KMS-11 (cell line): ENCODE results near the gene DISC1.

Experiments used
- H2AFZ ChIP-seq: fragments of 200-600 bp; sonication (generic); 2 replicates; pipeline ENCODE4 v1.6.1; 2016; ENCODE audit warnings: antibody characterized with exemption, mixed run types, low read depth
- H3K27ac ChIP-seq: fragments of 200-600 bp; sonication (generic); 2 replicates; pipeline ENCODE4 v1.6.1; 2016; ENCODE audit warnings: mild to moderate bottlenecking, mixed run types
- H3K27me3 ChIP-seq: fragments of 200-600 bp; sonication (generic); 2 replicates; pipeline ENCODE4 v1.6.1; 2017; ENCODE audit warnings: mild to moderate bottlenecking, low read depth, mixed run types, moderate library complexity; ENCODE audit not compliant: insufficient read depth
- H3K36me3 ChIP-seq: fragments of 200-600 bp; sonication (generic); 2 replicates; pipeline ENCODE4 v1.6.1; 2017; ENCODE audit warnings: mild to moderate bottlenecking, mixed run types; ENCODE audit not compliant: insufficient read depth
- H3K4me1 ChIP-seq: fragments of 200-600 bp; sonication (generic); 2 replicates; pipeline ENCODE4 v1.6.1; 2016; ENCODE audit warnings: mild to moderate bottlenecking, low read depth, mixed run types; ENCODE audit not compliant: poor library complexity, severe bottlenecking
- H3K4me2 ChIP-seq: fragments of 200-600 bp; sonication (generic); 2 replicates; pipeline ENCODE4 v1.7.0; 2016; ENCODE audit warnings: mild to moderate bottlenecking, mixed run types
- H3K4me3 ChIP-seq: fragments of 200-600 bp; sonication (generic); IDR thresholded peaks from 2 replicates; pipeline ENCODE4 v1.6.1; 2017; ENCODE audit warnings: low read depth, low read length, mixed read lengths; ENCODE audit not compliant: insufficient read depth
- H3K79me2 ChIP-seq: fragments of 200-600 bp; sonication (generic); 2 replicates; pipeline ENCODE4 v1.6.1; 2016; ENCODE audit warnings: low read depth, mixed run types; ENCODE audit not compliant: insufficient read depth
- H3K9ac ChIP-seq: fragments of 200-600 bp; sonication (generic); 2 replicates; pipeline ENCODE4 v1.6.1; 2016; ENCODE audit warnings: mild to moderate bottlenecking, mixed run types
- H4K20me1 ChIP-seq: fragments of 200-600 bp; sonication (generic); 2 replicates; pipeline ENCODE4 v1.6.1; 2016; ENCODE audit warnings: mild to moderate bottlenecking, mixed run types; ENCODE audit not compliant: insufficient read depth
- CTCF ChIP-seq: fragments of 200-600 bp; sonication (generic); conservative IDR thresholded peaks from 2 replicates; pipeline ENCODE4 v1.6.1; 2017; ENCODE audit warnings: low read depth, mild to moderate bottlenecking, antibody characterized with exemption, low read length, moderate library complexity, mixed read lengths

DISC1 gene

DNA sequence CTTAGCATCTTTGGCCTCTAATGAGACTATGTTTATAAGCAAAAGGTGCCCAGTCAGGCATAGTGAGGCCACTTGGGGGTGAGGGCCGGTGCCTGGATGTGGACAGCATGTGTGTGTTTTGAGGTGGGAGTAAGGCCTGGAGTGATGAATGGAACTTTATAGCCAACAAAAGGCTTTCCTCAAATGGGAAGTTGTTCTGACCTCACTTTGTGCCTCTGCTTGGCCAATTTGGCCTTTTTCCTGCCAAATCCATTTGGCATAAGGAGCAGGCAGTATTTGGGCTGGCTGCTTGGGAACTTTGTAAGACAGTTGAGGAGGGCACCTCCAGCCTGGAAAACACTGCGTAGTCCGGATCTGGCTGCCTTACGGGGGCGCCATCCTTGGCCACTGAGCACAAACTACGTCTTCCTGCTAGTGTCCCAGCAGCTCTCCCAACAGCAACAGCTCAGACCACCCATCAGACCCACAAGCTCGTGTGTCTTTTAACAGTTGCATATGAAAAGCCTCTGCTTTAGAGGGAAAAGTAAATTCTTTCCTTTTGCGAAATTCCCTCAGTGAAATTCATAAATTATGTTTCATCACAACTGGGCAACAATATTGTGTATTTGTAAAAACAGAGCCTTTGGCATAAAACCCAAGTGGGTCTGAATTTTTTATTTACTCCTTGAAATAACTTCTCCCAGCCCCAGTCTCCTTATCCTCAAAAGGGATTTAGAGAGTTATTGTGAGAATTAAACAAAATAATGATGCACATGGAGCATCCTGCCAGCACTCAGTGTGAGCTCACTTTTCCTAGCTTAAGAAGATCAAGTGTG, 322.9 kb downstream of the DISC1 start:
- Histone ChIP-seq H3K9ac (no peak overlapping the region), H3K79me2 (no peaks in the 10 kb centered on the region), H3K36me3 (no peaks in the 10 kb centered on the region), H3K27ac (no peak overlapping the region), H3K4me2 (no peak overlapping the region), H4K20me1 (no peaks in the 10 kb centered on the region), H2AFZ (no peak overlapping the region), H3K4me1 (no peaks in the 10 kb centered on the region), H3K27me3 (no peaks in the 10 kb centered on the region), H3K4me3 (no peak overlapping the region)
- TF ChIP-seq CTCF: no peak

GRCh38 chr1:231950331-231951128, 323.9 kb downstream of the DISC1 start:
- H3K36me3 ChIP-seq: no peaks in the 10 kb centered on the region
- no peak overlapping the region for H3K9ac ChIP-seq
- H3K27ac ChIP-seq: no peak overlapping the region
- no peak overlapping the region for H2AFZ ChIP-seq
- H3K79me2 ChIP-seq: no peaks in the 10 kb centered on the region
- no peaks in the 10 kb centered on the region for H3K4me1 ChIP-seq
- H3K4me2 ChIP-seq: no peak overlapping the region
- no peak for TF ChIP-seq CTCF
- no peak overlapping the region for H3K4me3 ChIP-seq
- H3K27me3 ChIP-seq: no peaks in the 10 kb centered on the region
- no peaks in the 10 kb centered on the region for H4K20me1 ChIP-seq

GRCh38 chr1:231951374-231951773, 324.8 kb downstream of the DISC1 start:
- no peaks in the 10 kb centered on the region for H4K20me1 ChIP-seq
- H3K79me2 ChIP-seq: no peaks in the 10 kb centered on the region
- H3K4me3 ChIP-seq: no peak overlapping the region
- H3K9ac ChIP-seq: no peak overlapping the region
- no peak overlapping the region for H3K4me2 ChIP-seq
- no peak overlapping the region for H3K27ac ChIP-seq
- no peaks in the 10 kb centered on the region for H3K4me1 ChIP-seq
- H3K36me3 ChIP-seq: no peaks in the 10 kb centered on the region
- H2AFZ ChIP-seq: no peak overlapping the region
- no peak for TF ChIP-seq CTCF
- no peaks in the 10 kb centered on the region for H3K27me3 ChIP-seq

- no peak overlapping the region for H3K27ac ChIP-seq
- H3K4me1 ChIP-seq: no peaks in the 10 kb centered on the region
- H3K4me3 ChIP-seq: no peak overlapping the region
- H2AFZ ChIP-seq: no peak overlapping the region
- no peaks in the 10 kb centered on the region for H3K36me3 ChIP-seq
- H3K79me2 ChIP-seq: no peaks in the 10 kb centered on the region
- H3K4me2 ChIP-seq: no peak overlapping the region
- no peak for TF ChIP-seq CTCF
- no peak overlapping the region for H3K9ac ChIP-seq
- no peaks in the 10 kb centered on the region for H4K20me1 ChIP-seq
- no peaks in the 10 kb centered on the region for H3K27me3 ChIP-seq
These were observed 325.6 kb downstream of the DISC1 start for GRCh38 chr1:231952154-231952553.
